HEK293 (cell line): ENCODE measurements around the gene MYL2.

Experiments used
- CTCF ChIA-PET: fragments of 350-600 bp; formaldehyde crosslinking; extraction: SDS; loops from one replicate; lab custom pipeline; 2021; ENCODE audit warnings: antibody characterized with exemption; lab: Yijun Ruan, JAX
- POLR2A ChIA-PET: fragments of 300-600 bp; formaldehyde crosslinking; extraction: SDS; loops from one replicate; lab custom pipeline; 2020; ENCODE audit warnings: antibody characterized with exemption, inconsistent platforms; lab: Yijun Ruan, JAX
- H3K27ac ChIP-seq: fragments of 200-500 bp; sonication (Bioruptor generic); 2 replicates; pipeline ENCODE4 v1.5.1; 2014; ENCODE audit warnings: low read depth, low read length, control low read depth, inconsistent platforms; ENCODE audit errors: extremely low read depth
- H3K36me3 ChIP-seq, 2 experiments: fragments of 200-500 bp in 1 of 2; sonication (Bioruptor generic) in 1 of 2; 1 replicate in 1 of 2; 2 replicates in 1 of 2; pipeline ENCODE4 v1.5.1; 2014 to 2017; ENCODE audit warnings: inconsistent platforms in 2 of 2, low read length in 2 of 2; ENCODE audit not compliant: control insufficient read depth in 2 of 2, insufficient read depth in 1 of 2
- H3K4me1 ChIP-seq: fragments of 200-500 bp; sonication (Bioruptor generic); 2 replicates; pipeline ENCODE4 v1.5.1; 2014; ENCODE audit warnings: mild to moderate bottlenecking, low read length, inconsistent platforms; ENCODE audit not compliant: control insufficient read depth, insufficient read depth
- H3K4me3 ChIP-seq: 2 replicates; pipeline ENCODE4 v1.5.1; 2011; ENCODE audit warnings: low read depth, mild to moderate bottlenecking, control low read depth, low read length, moderate library complexity
- H3K9me3 ChIP-seq: fragments of 200-500 bp; sonication (Bioruptor generic); 2 replicates; pipeline ENCODE4 v1.5.1; 2014; ENCODE audit warnings: low read depth, low read length, inconsistent platforms; ENCODE audit not compliant: control insufficient read depth, insufficient read depth
- EGR2 ChIP-seq: fragments of 450-650 bp; formaldehyde crosslinking; IDR thresholded peaks from 2 replicates; pipeline ENCODE4 v1.5.1; 2016; ENCODE audit warnings: low read depth, missing biosample characterization, missing genetic modification characterization
- IKZF3 ChIP-seq: fragments of 450-650 bp; IDR thresholded peaks from 2 replicates; pipeline ENCODE4 v1.5.0; 2018; ENCODE audit warnings: missing biosample characterization, mild to moderate bottlenecking, missing genetic modification characterization, moderate library complexity
- KLF7 ChIP-seq: fragments of 450-650 bp; formaldehyde crosslinking; IDR thresholded peaks from 2 replicates; pipeline ENCODE4 v1.5.1; 2016; ENCODE audit warnings: missing biosample characterization, missing genetic modification characterization, borderline replicate concordance
- KLF8 ChIP-seq: fragments of 450-650 bp; formaldehyde crosslinking; IDR thresholded peaks from 2 replicates; pipeline ENCODE4 v1.5.1; 2016; ENCODE audit warnings: missing biosample characterization, missing genetic modification characterization
- SETDB1 ChIP-seq: IDR thresholded peaks from one replicate; pipeline ENCODE4 v1.6.1; 2017; ENCODE audit warnings: mild to moderate bottlenecking, low read length, moderate library complexity, mixed read lengths; ENCODE audit not compliant: insufficient read length
- TRIM28 ChIP-seq: IDR thresholded peaks from 2 replicates; pipeline ENCODE4 v1.6.1; 2011; ENCODE audit warnings: low read length, control low read depth, borderline replicate concordance
- YY2 ChIP-seq: fragments of 450-650 bp; formaldehyde crosslinking; IDR thresholded peaks from 2 replicates; pipeline ENCODE4 v1.5.1; 2016; ENCODE audit warnings: missing biosample characterization, missing genetic modification characterization
- ZBTB20 ChIP-seq: fragments of 450-650 bp; formaldehyde crosslinking; IDR thresholded peaks from 2 replicates; pipeline ENCODE4 v1.5.1; 2016; ENCODE audit warnings: missing biosample characterization, missing genetic modification characterization
- ZNF19 ChIP-seq: fragments of 450-650 bp; formaldehyde crosslinking; IDR thresholded peaks from 2 replicates; pipeline ENCODE4; 2016; ENCODE audit warnings: missing biosample characterization, missing genetic modification characterization, low read depth
- ZNF202 ChIP-seq: fragments of 450-650 bp; formaldehyde crosslinking; IDR thresholded peaks from 2 replicates; pipeline ENCODE4 v1.5.1; 2016; ENCODE audit warnings: missing biosample characterization, missing genetic modification characterization, borderline replicate concordance
- ZNF324 ChIP-seq: fragments of 450-650 bp; formaldehyde crosslinking; IDR thresholded peaks from 2 replicates; pipeline ENCODE4 v1.5.1; 2016; ENCODE audit warnings: missing biosample characterization, missing genetic modification characterization
- ZNF366 ChIP-seq: fragments of 450-650 bp; formaldehyde crosslinking; conservative IDR thresholded peaks from 2 replicates; pipeline ENCODE4 v1.5.1; 2016; ENCODE audit warnings: missing biosample characterization, missing genetic modification characterization
- ZNF626 ChIP-seq: fragments of 450-650 bp; sonication (Bioruptor Pico); formaldehyde crosslinking; IDR thresholded peaks from 2 replicates; pipeline ENCODE4 v1.5.1; 2018; ENCODE audit warnings: missing biosample characterization, missing genetic modification characterization, inconsistent platforms
- ZNF629 ChIP-seq: fragments of 450-650 bp; formaldehyde crosslinking; IDR thresholded peaks from 2 replicates; pipeline ENCODE4 v1.5.1; 2017; ENCODE audit warnings: missing biosample characterization, missing genetic modification characterization
- ZNF670 ChIP-seq: fragments of 450-650 bp; formaldehyde crosslinking; IDR thresholded peaks from 2 replicates; pipeline ENCODE4 v1.5.1; 2016; ENCODE audit warnings: missing biosample characterization, missing genetic modification characterization, low read depth
- ZNF843 ChIP-seq: fragments of 450-650 bp; formaldehyde crosslinking; IDR thresholded peaks from 2 replicates; pipeline ENCODE4 v1.5.1; 2016; ENCODE audit warnings: missing biosample characterization, missing genetic modification characterization
- ZSCAN16 ChIP-seq: fragments of 450-650 bp; formaldehyde crosslinking; IDR thresholded peaks from 2 replicates; pipeline ENCODE4 v1.5.1; 2016; ENCODE audit warnings: missing biosample characterization, missing genetic modification characterization
- TF ChIP-seq, protein P1 (sequence below): fragments of 450-650 bp; formaldehyde crosslinking; IDR thresholded peaks from 2 replicates; pipeline ENCODE4 v1.5.1; 2016; ENCODE audit warnings: missing biosample characterization, missing genetic modification characterization
- TF ChIP-seq, protein P2 (sequence below): fragments of 450-650 bp; formaldehyde crosslinking; IDR thresholded peaks from 2 replicates; pipeline ENCODE4 v1.5.1; 2017; ENCODE audit warnings: missing biosample characterization, missing genetic modification characterization
- TF ChIP-seq, protein P3 (sequence below): fragments of 450-650 bp; formaldehyde crosslinking; IDR thresholded peaks from 2 replicates; pipeline ENCODE4 v1.5.1; 2017; ENCODE audit warnings: missing biosample characterization, missing genetic modification characterization
- TF ChIP-seq, protein P4 (sequence below): fragments of 450-650 bp; formaldehyde crosslinking; IDR thresholded peaks from 2 replicates; pipeline ENCODE4 v1.5.1; 2016; ENCODE audit warnings: missing biosample characterization, missing genetic modification characterization

The MYL2 gene

DNA sequence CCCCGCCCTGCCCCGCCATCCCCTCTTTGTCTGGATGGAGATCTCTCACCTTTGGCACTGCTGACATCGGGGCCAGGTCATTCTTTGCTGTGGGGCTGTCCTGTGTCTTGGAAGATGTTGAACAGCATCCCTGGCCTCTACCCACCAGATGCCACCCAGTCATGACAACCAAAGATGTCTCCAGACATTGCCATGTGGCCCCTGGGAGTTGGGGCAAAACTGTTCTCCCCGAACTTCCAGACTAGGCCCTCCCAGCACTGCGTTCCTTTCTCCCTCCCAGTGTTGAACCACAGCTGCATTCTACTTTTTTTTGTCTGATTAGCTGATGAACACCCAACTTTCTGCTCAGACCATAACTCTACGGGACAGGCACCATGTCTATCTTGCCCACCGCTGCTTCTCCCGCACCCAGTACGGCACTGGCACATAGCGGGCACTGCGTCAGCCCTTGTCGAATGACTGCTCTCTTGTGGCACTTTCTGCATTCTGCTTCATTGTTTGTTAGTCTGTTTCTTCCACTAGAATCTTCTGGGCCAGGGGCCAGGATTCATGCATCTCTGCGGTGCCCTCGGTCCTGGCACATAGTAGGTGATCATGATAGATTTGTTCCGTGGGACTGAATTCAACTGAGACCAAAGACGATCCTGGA lies 13.1 kb upstream of the MYL2 start:
- ChIA-PET POLR2A (interaction anchor here (0.6 kb wide), 1 partner anchor 287 kb away, joined by 4 read pairs; no protein-coding TSS in a partner anchor), CTCF (interaction anchor here (0.6 kb wide), 1 partner anchor 619 kb away, joined by 3 read pairs; no protein-coding TSS in a partner anchor)
- TF ChIP-seq ZNF324 (tag by site-specific recombination) (no peak), ZNF366 (tag by site-specific recombination) (no peak), YY2 (no peak), IKZF3 (tag by site-specific recombination) (no peak), SETDB1 (no peak)
- TF ChIP-seq, protein P1, sequence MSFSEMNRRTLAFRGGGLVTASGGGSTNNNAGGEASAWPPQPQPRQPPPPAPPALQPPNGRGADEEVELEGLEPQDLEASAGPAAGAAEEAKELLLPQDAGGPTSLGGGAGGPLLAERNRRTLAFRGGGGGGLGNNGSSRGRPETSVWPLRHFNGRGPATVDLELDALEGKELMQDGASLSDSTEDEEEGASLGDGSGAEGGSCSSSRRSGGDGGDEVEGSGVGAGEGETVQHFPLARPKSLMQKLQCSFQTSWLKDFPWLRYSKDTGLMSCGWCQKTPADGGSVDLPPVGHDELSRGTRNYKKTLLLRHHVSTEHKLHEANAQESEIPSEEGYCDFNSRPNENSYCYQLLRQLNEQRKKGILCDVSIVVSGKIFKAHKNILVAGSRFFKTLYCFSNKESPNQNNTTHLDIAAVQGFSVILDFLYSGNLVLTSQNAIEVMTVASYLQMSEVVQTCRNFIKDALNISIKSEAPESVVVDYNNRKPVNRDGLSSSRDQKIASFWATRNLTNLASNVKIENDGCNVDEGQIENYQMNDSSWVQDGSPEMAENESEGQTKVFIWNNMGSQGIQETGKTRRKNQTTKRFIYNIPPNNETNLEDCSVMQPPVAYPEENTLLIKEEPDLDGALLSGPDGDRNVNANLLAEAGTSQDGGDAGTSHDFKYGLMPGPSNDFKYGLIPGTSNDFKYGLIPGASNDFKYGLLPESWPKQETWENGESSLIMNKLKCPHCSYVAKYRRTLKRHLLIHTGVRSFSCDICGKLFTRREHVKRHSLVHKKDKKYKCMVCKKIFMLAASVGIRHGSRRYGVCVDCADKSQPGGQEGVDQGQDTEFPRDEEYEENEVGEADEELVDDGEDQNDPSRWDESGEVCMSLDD (tag by site-specific recombination): no peak
- no peak overlapping the region for H3K27ac ChIP-seq
- H3K4me1 ChIP-seq: no peaks in the 10 kb centered on the region
- no peaks in the 10 kb centered on the region for H3K9me3 ChIP-seq
- H3K4me3 ChIP-seq: no peak overlapping the region
- H3K36me3 ChIP-seq: no peaks in the 10 kb centered on the region

DNA sequence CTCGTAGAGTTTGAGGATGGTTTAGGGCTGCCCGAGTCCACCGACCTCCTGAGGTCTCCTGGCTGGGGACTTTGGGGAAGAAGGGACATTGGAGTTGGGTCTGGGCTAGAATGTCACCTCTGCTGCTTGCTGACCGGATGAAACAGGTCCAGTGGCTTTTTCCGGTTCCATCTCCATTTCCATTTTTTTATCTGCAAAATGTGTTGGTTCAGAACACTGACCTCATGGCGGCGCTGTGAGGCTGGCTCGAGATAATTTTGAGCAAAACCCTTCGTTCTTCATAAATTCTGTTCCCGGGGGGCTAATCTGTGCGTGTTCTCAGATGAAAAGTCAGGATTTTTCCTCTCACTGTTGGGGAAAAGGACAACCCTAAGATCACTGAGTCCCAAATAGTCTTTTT lies 11.7 kb upstream of the MYL2 start:
- no peak overlapping the region for H3K4me3 ChIP-seq
- TF ChIP-seq ZNF670 (tag by site-specific recombination) (no peak), TRIM28 (no peak), ZNF629 (tag by site-specific recombination) (no peak), KLF8 (tag by site-specific recombination) (no peak), ZNF19 (no peak), EGR2 (tag by site-specific recombination) (no peak), ZSCAN16 (tag by site-specific recombination) (no peak), KLF7 (no peak), ZNF202 (tag by site-specific recombination) (no peak), ZNF843 (tag by site-specific recombination) (no peak), ZBTB20 (no peak), ZNF626 (no peak)
- TF ChIP-seq, protein P2, sequence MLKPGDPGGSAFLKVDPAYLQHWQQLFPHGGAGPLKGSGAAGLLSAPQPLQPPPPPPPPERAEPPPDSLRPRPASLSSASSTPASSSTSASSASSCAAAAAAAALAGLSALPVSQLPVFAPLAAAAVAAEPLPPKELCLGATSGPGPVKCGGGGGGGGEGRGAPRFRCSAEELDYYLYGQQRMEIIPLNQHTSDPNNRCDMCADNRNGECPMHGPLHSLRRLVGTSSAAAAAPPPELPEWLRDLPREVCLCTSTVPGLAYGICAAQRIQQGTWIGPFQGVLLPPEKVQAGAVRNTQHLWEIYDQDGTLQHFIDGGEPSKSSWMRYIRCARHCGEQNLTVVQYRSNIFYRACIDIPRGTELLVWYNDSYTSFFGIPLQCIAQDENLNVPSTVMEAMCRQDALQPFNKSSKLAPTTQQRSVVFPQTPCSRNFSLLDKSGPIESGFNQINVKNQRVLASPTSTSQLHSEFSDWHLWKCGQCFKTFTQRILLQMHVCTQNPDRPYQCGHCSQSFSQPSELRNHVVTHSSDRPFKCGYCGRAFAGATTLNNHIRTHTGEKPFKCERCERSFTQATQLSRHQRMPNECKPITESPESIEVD (tag by site-specific recombination): no peak
- TF ChIP-seq, protein P3, sequence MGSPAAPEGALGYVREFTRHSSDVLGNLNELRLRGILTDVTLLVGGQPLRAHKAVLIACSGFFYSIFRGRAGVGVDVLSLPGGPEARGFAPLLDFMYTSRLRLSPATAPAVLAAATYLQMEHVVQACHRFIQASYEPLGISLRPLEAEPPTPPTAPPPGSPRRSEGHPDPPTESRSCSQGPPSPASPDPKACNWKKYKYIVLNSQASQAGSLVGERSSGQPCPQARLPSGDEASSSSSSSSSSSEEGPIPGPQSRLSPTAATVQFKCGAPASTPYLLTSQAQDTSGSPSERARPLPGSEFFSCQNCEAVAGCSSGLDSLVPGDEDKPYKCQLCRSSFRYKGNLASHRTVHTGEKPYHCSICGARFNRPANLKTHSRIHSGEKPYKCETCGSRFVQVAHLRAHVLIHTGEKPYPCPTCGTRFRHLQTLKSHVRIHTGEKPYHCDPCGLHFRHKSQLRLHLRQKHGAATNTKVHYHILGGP (tag by site-specific recombination): no peak
- TF ChIP-seq, protein P4, sequence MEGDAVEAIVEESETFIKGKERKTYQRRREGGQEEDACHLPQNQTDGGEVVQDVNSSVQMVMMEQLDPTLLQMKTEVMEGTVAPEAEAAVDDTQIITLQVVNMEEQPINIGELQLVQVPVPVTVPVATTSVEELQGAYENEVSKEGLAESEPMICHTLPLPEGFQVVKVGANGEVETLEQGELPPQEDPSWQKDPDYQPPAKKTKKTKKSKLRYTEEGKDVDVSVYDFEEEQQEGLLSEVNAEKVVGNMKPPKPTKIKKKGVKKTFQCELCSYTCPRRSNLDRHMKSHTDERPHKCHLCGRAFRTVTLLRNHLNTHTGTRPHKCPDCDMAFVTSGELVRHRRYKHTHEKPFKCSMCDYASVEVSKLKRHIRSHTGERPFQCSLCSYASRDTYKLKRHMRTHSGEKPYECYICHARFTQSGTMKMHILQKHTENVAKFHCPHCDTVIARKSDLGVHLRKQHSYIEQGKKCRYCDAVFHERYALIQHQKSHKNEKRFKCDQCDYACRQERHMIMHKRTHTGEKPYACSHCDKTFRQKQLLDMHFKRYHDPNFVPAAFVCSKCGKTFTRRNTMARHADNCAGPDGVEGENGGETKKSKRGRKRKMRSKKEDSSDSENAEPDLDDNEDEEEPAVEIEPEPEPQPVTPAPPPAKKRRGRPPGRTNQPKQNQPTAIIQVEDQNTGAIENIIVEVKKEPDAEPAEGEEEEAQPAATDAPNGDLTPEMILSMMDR (tag by site-specific recombination): no peak
- ChIA-PET POLR2A (no interaction called here), CTCF (interaction anchor here (0.7 to 1.2 kb wide), 2 partner anchors 12 to 340 kb away, joined by 3 to 4 read pairs; no protein-coding TSS in a partner anchor)
- H3K27ac ChIP-seq: no peak overlapping the region
- H3K36me3 ChIP-seq: no peaks in the 10 kb centered on the region
- H3K9me3 ChIP-seq: no peaks in the 10 kb centered on the region
- H3K4me1 ChIP-seq: no peaks in the 10 kb centered on the region
